Karpas-422 (cell line): ENCODE data around the gene MAP3K10. TPM values are rescaled to one million over a fixed set of nuclear protein-coding genes. Genes with fewer than 3 reads are reported as not detected.

Source experiments
- DNase-seq: peaks from one replicate; pipeline ENCODE4 v3.0.0-alpha.2; 2015
- H2AFZ ChIP-seq: fragments of 200-600 bp; sonication (generic); 2 replicates; pipeline ENCODE4 v1.6.1; 2014; ENCODE audit warnings: antibody characterized with exemption, low read length, mixed read lengths
- H3K27ac ChIP-seq: fragments of 200-600 bp; sonication (generic); 2 replicates; pipeline ENCODE4 v1.5.1; 2014; ENCODE audit warnings: mild to moderate bottlenecking, low read length, moderate library complexity
- H3K27me3 ChIP-seq: fragments of 200-600 bp; sonication (generic); 2 replicates; pipeline ENCODE4 v1.6.1; 2014; ENCODE audit warnings: low read length, mixed read lengths
- H3K36me3 ChIP-seq: fragments of 200-600 bp; sonication (generic); 2 replicates; pipeline ENCODE4 v1.6.1; 2014; ENCODE audit warnings: low read length, mixed read lengths; ENCODE audit not compliant: insufficient read depth
- H3K4me1 ChIP-seq: fragments of 200-600 bp; sonication (generic); 2 replicates; pipeline ENCODE4 v1.6.1; 2014; ENCODE audit warnings: mild to moderate bottlenecking, low read length, mixed read lengths
- H3K4me2 ChIP-seq: fragments of 200-600 bp; sonication (generic); 2 replicates; pipeline ENCODE4 v1.6.1; 2014; ENCODE audit warnings: low read length, low read depth, mild to moderate bottlenecking; ENCODE audit not compliant: poor library complexity, severe bottlenecking
- H3K4me3 ChIP-seq: fragments of 200-600 bp; sonication (generic); 2 replicates; pipeline ENCODE4 v1.5.1; 2014; ENCODE audit warnings: mild to moderate bottlenecking, antibody characterized with exemption, low read length, mixed read lengths
- H3K79me2 ChIP-seq: fragments of 200-600 bp; sonication (generic); 2 replicates; pipeline ENCODE4 v1.6.1; 2014; ENCODE audit warnings: mild to moderate bottlenecking, low read length, mixed read lengths
- H3K9ac ChIP-seq: fragments of 200-600 bp; sonication (generic); 2 replicates; pipeline ENCODE4 v1.6.0; 2014; ENCODE audit warnings: low read length
- H3K9me2 ChIP-seq: fragments of 200-600 bp; sonication (generic), shearing (Covaris generic); replicated peaks from 2 replicates; pipeline ENCODE4 v1.6.0; 2014; ENCODE audit warnings: mild to moderate bottlenecking, low read length, moderate library complexity; ENCODE audit not compliant: insufficient read depth
- H3K9me3 ChIP-seq: fragments of 300-700, 200-600 bp; sonication (generic); 2 replicates; pipeline ENCODE4 v1.6.1; 2014; ENCODE audit warnings: low read length, mixed read lengths
- H4K20me1 ChIP-seq: fragments of 200-600 bp; sonication (generic); 2 replicates; pipeline ENCODE4 v1.6.1; 2014; ENCODE audit warnings: mild to moderate bottlenecking, antibody characterized with exemption, low read length, low read depth; ENCODE audit not compliant: insufficient read depth
- total RNA-seq: library from RNA; depleted of rRNA; stranded (reverse); fragments of >200 nt; shearing (Covaris generic); gene quantifications from 2 replicates; pipeline ENCODE4 v1.2.3, GENCODE V29; 2014; ENCODE audit warnings: low replicate concordance

Gene MAP3K10
- total RNA-seq, 1 experiment from 2014 or later = 7.6 TPM

DNA sequence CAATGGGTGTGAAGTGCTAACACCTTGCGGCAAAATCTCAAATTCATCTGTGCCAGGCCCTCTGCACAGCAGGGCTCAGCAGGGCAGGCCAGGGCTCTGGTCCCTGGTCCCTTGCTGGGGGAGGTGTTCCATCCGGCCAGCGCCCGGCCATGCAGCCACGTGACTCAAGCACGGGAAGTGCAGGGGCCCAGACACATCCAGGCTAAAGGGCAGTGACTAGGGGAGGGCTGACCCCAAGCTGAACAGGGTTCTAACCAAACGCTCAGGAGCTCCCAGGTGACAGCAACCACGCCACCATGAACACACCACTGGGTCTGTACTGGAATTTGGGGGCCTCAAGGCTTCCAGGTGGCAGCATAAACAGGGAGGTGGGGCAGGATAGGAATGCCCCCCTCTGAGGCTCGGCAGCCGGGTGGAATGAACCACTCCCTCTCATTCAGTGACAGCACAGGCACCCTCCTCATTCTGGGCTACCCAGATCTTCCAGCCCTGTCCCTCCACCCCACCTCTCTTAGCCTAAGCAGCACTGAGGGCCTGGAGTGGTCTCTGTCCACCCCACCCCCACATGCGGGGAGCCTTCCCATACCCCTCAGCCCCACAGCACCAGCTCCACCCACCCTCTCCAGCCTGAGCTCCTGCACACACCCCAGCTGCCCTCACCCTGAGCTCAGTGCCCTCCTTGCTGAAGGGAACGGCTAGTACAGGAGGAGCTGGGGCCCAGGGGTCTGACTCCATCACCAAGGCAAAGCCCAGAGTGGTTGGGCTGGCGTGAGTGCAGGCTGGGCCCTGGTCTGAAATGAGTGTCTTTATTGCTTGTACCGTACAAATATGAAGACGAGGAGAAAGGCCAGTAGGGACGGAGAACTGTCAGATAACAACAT lies 40.6 kb downstream of the MAP3K10 start:
- no peaks in the 10 kb centered on the region for H3K9me2 ChIP-seq
- H3K4me3 ChIP-seq = no peak overlapping the region
- no peaks in the 10 kb centered on the region for H3K9me3 ChIP-seq
- no peak overlapping the region for H3K27ac ChIP-seq
- no peak overlapping the region for H3K9ac ChIP-seq
- 0 out of 2 replicates have a peak, but pooled peaks cover 13% of the 10 kb centered on the region for H4K20me1 ChIP-seq
- H3K4me1 ChIP-seq = no peaks in the 10 kb centered on the region
- no peaks in the 10 kb centered on the region for H3K36me3 ChIP-seq
- no peak overlapping the region for H3K4me2 ChIP-seq
- H3K27me3 ChIP-seq = no peaks in the 10 kb centered on the region
- H2AFZ ChIP-seq = no peak overlapping the region
- no peak for DNase-seq
- no peaks in the 10 kb centered on the region for H3K79me2 ChIP-seq

- H3K4me2 ChIP-seq = no peak overlapping the region
- H3K9me2 ChIP-seq = no peaks in the 10 kb centered on the region
Measured at GRCh38 chr19:40232479-40232878, 41.3 kb downstream of the MAP3K10 start.

DNA sequence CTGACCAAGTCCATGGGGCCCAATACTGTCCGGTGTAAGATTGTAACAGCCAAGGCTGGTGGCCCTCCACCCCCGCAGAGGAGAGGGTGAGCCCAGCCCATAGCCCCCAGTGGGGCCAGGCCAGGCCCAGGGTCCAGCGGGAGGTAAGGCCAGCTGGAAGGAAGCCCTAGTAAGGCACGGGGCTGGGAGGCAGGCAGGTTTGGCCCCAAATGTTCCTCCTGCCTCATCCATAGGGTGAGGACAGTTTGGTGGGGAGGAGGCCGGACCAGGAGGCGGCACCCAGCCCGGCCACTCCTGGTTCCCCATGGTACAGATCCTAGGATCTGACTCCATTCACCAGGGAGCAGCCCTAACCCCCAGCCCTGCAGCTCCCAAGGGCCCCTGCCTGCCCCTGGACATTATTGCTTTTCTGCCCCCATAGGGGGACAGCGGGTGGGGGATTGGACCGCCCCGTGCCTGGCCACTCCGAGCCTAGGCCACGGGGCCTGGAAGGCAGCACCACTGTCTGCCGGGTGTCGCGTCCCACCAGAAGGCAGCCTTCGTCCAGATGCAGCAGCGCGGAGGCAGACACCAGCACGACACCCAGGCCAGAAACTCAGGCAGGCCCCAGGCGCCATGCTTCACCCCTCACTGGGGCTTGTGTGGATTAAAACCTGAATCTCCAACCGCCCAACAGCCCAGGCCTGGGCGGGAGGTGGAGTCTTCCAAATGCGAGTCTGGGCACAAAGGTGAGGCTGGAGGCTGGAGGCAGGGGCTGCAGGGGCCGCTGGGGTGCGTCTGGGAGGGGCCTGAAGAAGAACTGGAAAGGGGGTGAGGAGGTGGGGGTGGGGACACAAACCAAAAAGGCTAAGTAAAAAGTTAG lies 42.0 kb downstream of the MAP3K10 start:
- Histone ChIP-seq H3K4me1 (no peaks in the 10 kb centered on the region), H4K20me1 (0 out of 2 replicates have a peak, but pooled peaks cover 13% of the 10 kb centered on the region), H3K27ac (no peak overlapping the region), H3K36me3 (no peaks in the 10 kb centered on the region), H3K9ac (no peak overlapping the region), H3K27me3 (no peaks in the 10 kb centered on the region), H2AFZ (no peak overlapping the region), H3K79me2 (no peaks in the 10 kb centered on the region), H3K4me3 (no peak overlapping the region), H3K9me3 (no peaks in the 10 kb centered on the region), H3K9me2 (no peaks in the 10 kb centered on the region), H3K4me2 (no peak overlapping the region)
- no peak for DNase-seq

More at GRCh38 chr19:40232479-40232878, 41.3 kb downstream of the MAP3K10 start:
- Histone ChIP-seq H3K27me3 (no peaks in the 10 kb centered on the region), H3K9ac (no peak overlapping the region), H4K20me1 (0 out of 2 replicates have a peak, but pooled peaks cover 13% of the 10 kb centered on the region), H3K36me3 (no peaks in the 10 kb centered on the region), H3K27ac (no peak overlapping the region), H3K4me1 (no peaks in the 10 kb centered on the region), H3K79me2 (no peaks in the 10 kb centered on the region), H3K4me3 (no peak overlapping the region), H2AFZ (no peak overlapping the region), H3K9me3 (no peaks in the 10 kb centered on the region)
- no peak for DNase-seq

GRCh38 chr19:40233811-40234389 lies 42.7 kb downstream of the MAP3K10 start:
- 0 out of 2 replicates have a peak, but pooled peaks cover 13% of the 10 kb centered on the region for H4K20me1 ChIP-seq
- no peaks in the 10 kb centered on the region for H3K27me3 ChIP-seq
- H3K36me3 ChIP-seq = no peaks in the 10 kb centered on the region
- H2AFZ ChIP-seq = no peak overlapping the region
- H3K4me3 ChIP-seq = no peak overlapping the region
- DNase-seq = no peak
- no peaks in the 10 kb centered on the region for H3K4me1 ChIP-seq
- no peaks in the 10 kb centered on the region for H3K9me3 ChIP-seq
- no peaks in the 10 kb centered on the region for H3K79me2 ChIP-seq
- no peaks in the 10 kb centered on the region for H3K9me2 ChIP-seq
- no peak overlapping the region for H3K4me2 ChIP-seq
- no peak overlapping the region for H3K9ac ChIP-seq
- no peak overlapping the region for H3K27ac ChIP-seq

DNA sequence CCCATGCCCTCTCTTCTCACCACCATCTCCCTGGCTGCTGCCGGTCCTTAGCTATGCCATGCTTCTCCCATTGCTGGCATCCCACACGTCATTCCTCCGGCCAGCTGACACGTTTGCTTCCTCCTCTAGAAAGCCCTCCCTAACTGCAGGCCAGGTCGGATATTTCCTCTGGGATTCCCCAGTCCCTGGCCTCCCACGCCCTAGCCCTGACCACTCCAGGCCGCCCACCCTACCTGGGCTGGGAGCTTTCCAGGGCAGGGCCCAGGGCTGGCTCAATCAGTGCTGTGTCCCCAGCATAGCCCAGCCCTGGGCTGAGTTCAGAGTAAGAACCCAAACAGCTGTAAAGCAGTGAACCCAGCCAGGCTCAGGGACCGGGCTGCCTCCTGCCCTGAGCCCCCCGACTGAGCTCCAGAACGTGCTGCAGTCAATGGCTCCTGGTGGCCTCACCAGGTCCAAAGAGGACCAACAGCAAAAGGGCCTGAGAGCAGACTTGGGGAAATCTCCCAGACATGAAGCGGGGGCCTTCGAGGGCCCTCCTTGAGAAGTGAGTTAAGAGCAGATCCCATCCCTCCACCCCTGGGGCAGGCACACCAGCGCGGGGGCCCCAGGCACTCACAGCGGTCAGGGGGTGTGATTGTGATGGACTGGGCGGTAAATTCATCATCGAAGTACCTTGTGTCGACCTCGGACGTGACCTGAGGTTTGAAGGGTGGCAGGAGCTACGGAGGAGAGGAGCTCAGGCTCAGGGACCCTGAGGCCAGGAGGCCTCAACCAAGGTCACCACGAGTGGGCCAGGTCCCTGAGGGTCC lies 43.4 kb downstream of the MAP3K10 start:
- no peaks in the 10 kb centered on the region for H3K79me2 ChIP-seq
- 0 out of 2 replicates have a peak, but pooled peaks cover 13% of the 10 kb centered on the region for H4K20me1 ChIP-seq
- no peak overlapping the region for H2AFZ ChIP-seq
- H3K4me1 ChIP-seq = no peaks in the 10 kb centered on the region
- H3K27me3 ChIP-seq = no peaks in the 10 kb centered on the region
- H3K9me3 ChIP-seq = no peaks in the 10 kb centered on the region
- no peaks in the 10 kb centered on the region for H3K9me2 ChIP-seq
- H3K4me3 ChIP-seq = no peak overlapping the region
- no peak for DNase-seq
- H3K9ac ChIP-seq = no peak overlapping the region
- H3K4me2 ChIP-seq = no peak overlapping the region
- no peak overlapping the region for H3K27ac ChIP-seq
- no peaks in the 10 kb centered on the region for H3K36me3 ChIP-seq

- H3K4me1 ChIP-seq = no peaks in the 10 kb centered on the region
- no peaks in the 10 kb centered on the region for H3K9me3 ChIP-seq
- no peak for DNase-seq
- no peaks in the 10 kb centered on the region for H3K27me3 ChIP-seq
- no peak overlapping the region for H3K4me3 ChIP-seq
- no peak overlapping the region for H2AFZ ChIP-seq
- H3K9me2 ChIP-seq = no peaks in the 10 kb centered on the region
- H3K36me3 ChIP-seq = peaks cover 4% of the 10 kb centered on the region; the same call in 1 of the 2 replicates
- H3K9ac ChIP-seq = no peak overlapping the region
- no peaks in the 10 kb centered on the region for H3K79me2 ChIP-seq
- no peak overlapping the region for H3K27ac ChIP-seq
- no peak overlapping the region for H3K4me2 ChIP-seq
- H4K20me1 ChIP-seq = 0 out of 2 replicates have a peak, but pooled peaks cover 13% of the 10 kb centered on the region
Measured at GRCh38 chr19:40235238-40236025, 44.2 kb downstream of the MAP3K10 start.

- no peaks in the 10 kb centered on the region for H3K9me2 ChIP-seq
- H3K4me2 ChIP-seq = no peak overlapping the region
- peaks cover 5% of the 10 kb centered on the region; the same call in 1 of the 2 replicates for H3K36me3 ChIP-seq
Measured at GRCh38 chr19:40236026-40236355, 44.8 kb downstream of the MAP3K10 start.

More at GRCh38 chr19:40236026-40236355, 44.8 kb downstream of the MAP3K10 start:
- Histone ChIP-seq H3K27me3 (no peaks in the 10 kb centered on the region), H3K4me1 (no peaks in the 10 kb centered on the region), H3K9ac (no peak overlapping the region), H3K79me2 (no peaks in the 10 kb centered on the region), H4K20me1 (0 out of 2 replicates have a peak, but pooled peaks cover 9% of the 10 kb centered on the region), H3K9me3 (no peaks in the 10 kb centered on the region), H3K27ac (no peak overlapping the region), H2AFZ (no peak overlapping the region), H3K4me3 (no peak overlapping the region)
- DNase-seq = no peak
